NCI-H2227 treated with DMSO at 0.1 percent for 48 hours (cell line): ENCODE results near the gene TSPAN15.

ENCODE experiments used
- DNase-seq: peaks from one replicate; lab custom pipeline; 2025; lab: John Stamatoyannopoulos, UW

TSPAN15 gene

GRCh38 chr10:69466158-69466490, 14.9 kb downstream of the TSPAN15 start:
- DNase-seq: no peak

GRCh38 chr10:69466689-69467088, 15.4 kb downstream of the TSPAN15 start:
- DNase-seq: no peak

GRCh38 chr10:69467928-69468750, 16.9 kb downstream of the TSPAN15 start:
- no peak for DNase-seq

- DNase-seq: no peak
Measured at GRCh38 chr10:69468751-69469089, 17.5 kb downstream of the TSPAN15 start.

- no peak for DNase-seq
Measured at GRCh38 chr10:69469976-69470375, 18.7 kb downstream of the TSPAN15 start.

- no peak for DNase-seq
Measured at GRCh38 chr10:69470463-69471384, 19.5 kb downstream of the TSPAN15 start.

- DNase-seq: no peak
Measured at GRCh38 chr10:69472142-69472541, 20.9 kb downstream of the TSPAN15 start.

- DNase-seq: no peak
Measured at GRCh38 chr10:69472544-69472943, 21.3 kb downstream of the TSPAN15 start.

GRCh38 chr10:69473304-69473990, 22.2 kb downstream of the TSPAN15 start:
- DNase-seq: no peak

- no peak for DNase-seq
Measured at GRCh38 chr10:69474742-69475432, 23.6 kb downstream of the TSPAN15 start.

GRCh38 chr10:69475433-69475830, 24.2 kb downstream of the TSPAN15 start:
- DNase-seq: no peak

GRCh38 chr10:69477968-69478597, 26.8 kb downstream of the TSPAN15 start:
- DNase-seq: no peak

- peak; percentile 55 for DNase-seq
Measured at GRCh38 chr10:69479240-69480067, 28.2 kb downstream of the TSPAN15 start.

GRCh38 chr10:69480068-69480412, 28.8 kb downstream of the TSPAN15 start:
- no peak for DNase-seq

GRCh38 chr10:69481305-69481704, 30.0 kb downstream of the TSPAN15 start:
- DNase-seq: no peak

GRCh38 chr10:69481811-69482524, 30.7 kb downstream of the TSPAN15 start:
- no peak for DNase-seq

GRCh38 chr10:69483963-69484362, 32.7 kb downstream of the TSPAN15 start:
- DNase-seq: no peak

GRCh38 chr10:69484736-69485135, 33.5 kb downstream of the TSPAN15 start:
- DNase-seq: no peak

GRCh38 chr10:69486922-69487730, 35.9 kb downstream of the TSPAN15 start:
- no peak for DNase-seq
